D721Med (cell line): ENCODE data around the gene CCDC30.

Experiments
- DNase-seq: peaks from one replicate; pipeline ENCODE4 v3.0.0; 2011; ENCODE audit warnings: low spot score; ENCODE audit not compliant: insufficient read length
- FAIRE-seq: peaks from 2 replicates; lab custom pipeline; 2011; peaks lifted over from hg19 to GRCh38; lab: Jason Lieb, UNC
- TF ChIP-seq, protein P1 (sequence below): IDR thresholded peaks from 2 replicates; pipeline ENCODE4 v1.5.1; 2012; ENCODE audit warnings: mild to moderate bottlenecking, control low read depth; ENCODE audit not compliant: insufficient read depth; ENCODE audit errors: missing control alignments

The CCDC30 gene

DNA sequence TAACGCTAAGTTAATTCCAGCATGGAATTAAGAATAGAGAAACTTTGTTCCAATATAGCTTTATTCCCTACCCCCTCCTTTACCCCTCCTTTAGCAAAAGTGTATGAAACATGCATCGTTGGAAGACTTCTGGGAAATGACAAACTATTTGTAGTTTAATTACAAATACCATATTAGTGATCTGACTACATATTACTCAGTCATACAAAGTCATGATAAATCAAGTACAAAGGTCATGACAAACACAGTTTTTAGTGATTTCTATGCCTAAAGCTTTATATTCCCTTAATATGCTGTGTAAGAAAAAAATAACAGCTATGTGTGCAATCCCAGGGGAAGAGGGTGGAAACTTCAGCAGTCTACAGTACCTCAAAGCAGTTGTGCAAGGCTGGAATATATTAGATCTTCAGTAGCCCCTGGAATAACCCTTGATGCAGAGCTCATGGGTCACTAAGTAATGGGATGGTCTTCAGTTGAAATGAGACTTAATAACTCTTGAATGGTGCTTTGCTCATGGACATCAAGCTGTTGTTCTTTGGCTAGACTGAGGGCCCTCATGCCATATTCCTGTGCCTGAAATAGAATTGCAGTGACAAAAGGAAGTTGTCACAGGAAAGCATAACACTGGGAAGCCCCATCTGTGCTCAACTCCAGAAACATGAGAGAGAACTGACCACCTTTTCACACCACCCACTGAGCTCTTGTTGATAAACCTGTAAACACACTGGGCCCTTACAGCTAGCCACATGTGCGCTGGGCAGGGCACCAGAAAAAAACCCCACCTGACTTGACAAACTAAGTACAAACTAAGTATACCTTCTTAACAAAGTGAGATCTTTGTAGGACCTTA is 32.6 kb upstream of the CCDC30 start:
- DNase-seq (no peak), FAIRE-seq (no peak)
- TF ChIP-seq, protein P1, sequence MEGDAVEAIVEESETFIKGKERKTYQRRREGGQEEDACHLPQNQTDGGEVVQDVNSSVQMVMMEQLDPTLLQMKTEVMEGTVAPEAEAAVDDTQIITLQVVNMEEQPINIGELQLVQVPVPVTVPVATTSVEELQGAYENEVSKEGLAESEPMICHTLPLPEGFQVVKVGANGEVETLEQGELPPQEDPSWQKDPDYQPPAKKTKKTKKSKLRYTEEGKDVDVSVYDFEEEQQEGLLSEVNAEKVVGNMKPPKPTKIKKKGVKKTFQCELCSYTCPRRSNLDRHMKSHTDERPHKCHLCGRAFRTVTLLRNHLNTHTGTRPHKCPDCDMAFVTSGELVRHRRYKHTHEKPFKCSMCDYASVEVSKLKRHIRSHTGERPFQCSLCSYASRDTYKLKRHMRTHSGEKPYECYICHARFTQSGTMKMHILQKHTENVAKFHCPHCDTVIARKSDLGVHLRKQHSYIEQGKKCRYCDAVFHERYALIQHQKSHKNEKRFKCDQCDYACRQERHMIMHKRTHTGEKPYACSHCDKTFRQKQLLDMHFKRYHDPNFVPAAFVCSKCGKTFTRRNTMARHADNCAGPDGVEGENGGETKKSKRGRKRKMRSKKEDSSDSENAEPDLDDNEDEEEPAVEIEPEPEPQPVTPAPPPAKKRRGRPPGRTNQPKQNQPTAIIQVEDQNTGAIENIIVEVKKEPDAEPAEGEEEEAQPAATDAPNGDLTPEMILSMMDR, result no peak

DNA sequence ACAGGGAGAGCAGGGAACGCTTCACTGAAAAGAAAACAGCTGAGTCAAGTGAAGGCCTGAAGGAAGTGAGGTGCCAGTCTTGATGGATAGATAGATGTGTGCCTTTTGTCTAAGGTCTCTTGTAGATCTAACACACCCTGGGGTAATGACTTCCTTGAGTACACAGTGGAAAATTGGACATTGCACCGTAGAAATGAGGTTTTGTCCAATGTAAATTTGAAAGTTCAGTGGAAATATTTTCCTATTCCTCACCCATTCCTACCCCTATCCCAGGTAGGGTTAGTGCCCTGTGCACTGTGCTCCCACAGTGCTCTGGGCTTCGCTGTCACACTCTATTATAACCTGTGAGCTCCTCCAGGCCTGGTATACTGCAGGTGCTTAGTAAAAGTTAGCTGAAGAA is 31.6 kb upstream of the CCDC30 start:
- FAIRE-seq (no peak), DNase-seq (no peak)
- TF ChIP-seq, protein P1, result no peak

DNA sequence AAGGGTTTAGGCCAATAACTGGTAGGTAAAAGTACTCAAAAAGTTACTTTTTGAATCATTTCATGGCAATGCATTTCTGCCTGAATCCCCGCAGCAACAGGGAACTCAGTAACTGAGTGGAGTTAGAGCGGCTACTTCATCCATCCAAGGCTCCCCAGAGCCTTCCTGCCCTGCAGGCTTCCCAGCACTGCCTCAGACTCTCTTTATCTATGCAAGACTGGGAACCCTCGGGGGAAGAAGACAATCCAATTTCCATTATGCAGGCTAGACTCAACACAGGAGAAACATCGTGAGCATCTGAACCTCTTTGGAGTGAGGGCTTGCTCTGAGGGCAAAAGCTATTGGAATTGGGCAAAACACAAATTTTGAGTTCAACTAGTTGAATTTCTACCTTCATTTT is 30.4 kb upstream of the CCDC30 start:
- FAIRE-seq (no peak), DNase-seq (no peak)
- TF ChIP-seq, protein P1, result no peak

DNA sequence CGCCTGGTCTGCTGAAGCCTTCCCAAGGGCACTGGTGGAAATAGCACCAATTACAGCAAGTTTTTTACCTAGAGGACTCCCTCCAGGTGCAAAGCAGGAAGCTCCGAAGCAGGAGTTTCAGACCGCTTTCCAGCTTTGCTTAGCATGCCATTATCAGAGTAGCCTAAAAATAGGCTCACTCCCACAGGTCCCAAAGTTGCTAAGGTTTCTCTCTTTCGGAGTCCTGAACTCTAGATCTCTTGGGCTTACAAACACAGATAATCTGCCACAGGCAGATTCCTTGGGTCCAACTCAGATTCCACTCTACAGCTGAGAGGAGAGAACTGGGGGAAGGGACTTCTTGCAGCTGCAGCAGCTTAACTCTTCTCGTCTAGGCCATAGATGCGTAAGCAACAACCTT is 29.7 kb upstream of the CCDC30 start:
- DNase-seq (no peak), FAIRE-seq (no peak)
- TF ChIP-seq, protein P1, result no peak

DNA sequence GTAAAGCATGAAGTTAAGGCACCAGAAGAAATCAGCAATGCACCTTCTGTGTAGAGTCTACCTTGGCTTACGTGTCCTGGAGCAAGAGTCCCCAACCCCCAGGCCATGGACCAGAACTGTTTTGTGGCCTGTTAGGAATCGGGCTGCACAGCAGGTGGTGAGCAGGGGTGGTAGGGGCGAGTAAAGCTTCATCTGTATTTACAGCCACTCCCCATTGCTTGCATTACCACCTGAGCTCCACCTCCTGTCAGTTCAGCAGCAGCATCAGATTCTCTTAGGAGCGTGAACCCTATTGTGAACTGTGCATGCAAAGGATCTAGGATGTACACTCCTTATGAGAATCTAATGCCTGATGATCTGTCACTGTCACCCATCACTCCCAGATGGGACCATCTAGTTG is 28.7 kb upstream of the CCDC30 start:
- DNase-seq (no peak), FAIRE-seq (no peak)
- TF ChIP-seq, protein P1, result no peak

DNA sequence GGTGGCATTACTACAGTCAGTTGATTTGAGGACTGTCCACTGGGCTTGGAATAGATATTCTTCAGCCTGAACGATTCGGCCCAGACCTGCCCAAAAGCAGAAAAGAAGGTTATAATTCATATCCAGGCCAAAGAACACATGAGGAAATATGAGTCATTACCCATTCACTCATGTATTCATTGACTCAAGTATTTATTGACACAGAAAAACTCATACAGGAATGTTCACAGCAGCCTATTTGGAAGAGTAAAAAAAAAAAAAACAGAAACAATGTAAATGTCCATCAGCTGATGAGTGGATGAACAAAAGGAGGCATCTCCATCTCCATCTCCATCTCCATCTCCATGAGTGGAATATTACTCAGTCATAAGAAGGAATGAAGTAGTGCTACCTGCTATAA is 23.1 kb upstream of the CCDC30 start:
- DNase-seq (no peak), FAIRE-seq (no peak)
- TF ChIP-seq, protein P1, result no peak

DNA sequence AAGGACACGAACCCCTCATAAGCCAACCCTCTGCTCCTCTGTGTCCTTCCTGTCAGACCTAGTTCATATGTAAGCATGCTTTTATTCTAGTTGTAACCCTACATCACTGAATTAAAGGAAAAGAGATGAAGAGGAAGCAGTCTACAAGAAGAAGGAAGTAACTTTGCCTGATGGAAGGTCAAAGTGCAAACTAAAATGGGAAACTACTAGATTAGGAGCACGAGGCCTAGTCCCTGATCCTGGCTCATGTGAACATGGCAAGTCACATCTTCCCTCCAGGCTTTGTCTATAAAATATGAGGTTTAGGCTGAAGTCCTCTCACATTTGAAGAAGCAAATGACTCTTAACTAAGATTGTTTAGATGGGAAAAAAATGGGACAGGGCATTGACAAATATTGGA is 20.4 kb upstream of the CCDC30 start:
- DNase-seq (no peak), FAIRE-seq (no peak)
- TF ChIP-seq, protein P1, result no peak
